Measurements from ENCODE around the gene HNRNPCL1.

Gene HNRNPCL1

GRCh38 chr1:12809933-12810332, 38.6 kb downstream of the HNRNPCL1 start:
- no peak for TF ChIP-seq CTCF (conservative IDR thresholded peaks at IDR 0.05; ENCODE audit: low read depth, low read length)
- no peak overlapping the region for H3K4me3 ChIP-seq (ENCODE audit: low read depth, low read length)
- DNase-seq (ENCODE audit: low read depth) = no peak

- H3K4me3 ChIP-seq (ENCODE audit: low read depth, low read length) = no peak overlapping the region
- TF ChIP-seq CTCF (conservative IDR thresholded peaks at IDR 0.05; ENCODE audit: low read depth, low read length) = no peak
- no peak for DNase-seq (ENCODE audit: low read depth)
Measured at GRCh38 chr1:12799730-12800129, 48.8 kb downstream of the HNRNPCL1 start.

DNA sequence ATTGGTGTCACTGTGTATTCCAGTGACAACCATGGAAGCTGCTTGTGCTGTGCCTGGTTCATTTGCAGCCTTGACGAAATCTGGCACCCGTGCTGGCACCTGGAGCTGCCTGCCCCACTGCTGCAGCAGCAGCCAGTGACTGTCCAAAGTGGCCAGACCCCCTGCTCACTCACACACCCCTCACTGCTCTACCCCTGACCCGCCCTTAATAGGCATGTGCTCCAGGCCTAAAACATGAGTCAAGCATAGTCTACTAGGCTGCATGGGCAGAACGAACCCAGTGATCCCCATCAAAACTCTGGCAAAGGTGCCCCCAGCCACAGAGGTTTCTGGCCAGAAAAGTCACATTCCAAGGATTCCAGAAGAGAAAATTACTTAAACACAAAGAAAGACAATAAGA, 49.6 kb downstream of the HNRNPCL1 start:
- no peak overlapping the region for H3K4me3 ChIP-seq (ENCODE audit: low read depth, low read length)
- TF ChIP-seq CTCF (conservative IDR thresholded peaks at IDR 0.05; ENCODE audit: low read depth, low read length) = no peak
- DNase-seq (ENCODE audit: low read depth) = no peak
